GM21786 (cell line): Measurements from ENCODE around the gene POLR3A.
"Not testable (repeated sequence)": the region's sequence is repeated elsewhere in the genome, so short reads cannot be mapped to it uniquely, and the experiment has no call there.

Source experiments
- ATAC-seq: cut with Tn5 transposase; IDR thresholded peaks from one replicate; pipeline ENCODE4 v1.9.1; 2021; ENCODE audit not compliant: unreplicated experiment

Gene POLR3A

DNA sequence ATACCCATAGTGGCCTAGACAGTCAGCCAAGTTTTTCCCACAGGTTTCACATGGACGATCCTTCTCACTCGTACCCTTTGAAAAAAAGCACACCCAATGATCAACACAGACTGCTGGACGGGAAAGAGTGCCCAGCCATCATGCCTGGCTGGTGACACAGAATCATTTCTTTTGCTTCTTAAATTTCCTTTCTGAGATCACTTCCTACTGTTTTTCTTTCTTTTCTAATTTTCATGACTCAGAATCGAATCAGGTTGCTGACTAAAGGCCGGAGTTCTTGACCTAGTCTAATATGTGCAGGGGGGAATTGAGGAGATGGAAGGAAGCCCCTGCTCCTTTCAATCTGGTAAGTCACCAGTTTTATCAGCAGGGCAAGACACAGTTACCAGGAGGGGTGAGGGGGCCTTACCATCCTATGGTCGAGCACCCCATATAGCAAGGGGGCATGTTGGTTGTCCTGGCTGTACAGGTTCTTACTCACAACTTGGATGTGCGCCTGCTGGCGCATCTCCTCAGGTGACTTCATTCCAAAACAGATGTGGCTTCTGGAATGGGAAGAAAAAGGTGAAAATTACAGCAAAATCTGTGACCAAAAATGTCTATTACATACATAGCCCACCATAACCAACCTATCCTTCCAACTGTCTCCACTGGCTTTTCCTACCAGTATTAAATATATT is 3.5 kb downstream of the POLR3A start:
- no peak for ATAC-seq

DNA sequence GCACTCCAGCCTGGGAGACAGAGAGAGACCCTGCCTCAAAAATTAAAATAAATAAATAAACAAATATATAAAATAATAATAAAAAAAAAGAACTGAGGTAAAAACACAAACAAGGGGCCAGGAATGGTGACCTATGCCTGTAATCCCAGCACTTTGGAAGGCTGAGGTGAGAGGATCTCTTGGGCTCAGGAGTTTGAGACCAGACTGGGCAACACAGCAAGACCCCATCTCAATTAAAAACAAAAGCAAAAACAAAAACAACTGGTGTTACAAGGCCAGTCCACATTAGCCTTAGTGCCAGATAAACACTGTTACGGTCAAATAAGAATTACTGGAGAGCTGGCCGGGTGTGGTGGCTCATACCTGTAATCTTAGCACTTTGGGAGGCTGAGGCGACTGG is 5.6 kb downstream of the POLR3A start:
- no peak for ATAC-seq

DNA sequence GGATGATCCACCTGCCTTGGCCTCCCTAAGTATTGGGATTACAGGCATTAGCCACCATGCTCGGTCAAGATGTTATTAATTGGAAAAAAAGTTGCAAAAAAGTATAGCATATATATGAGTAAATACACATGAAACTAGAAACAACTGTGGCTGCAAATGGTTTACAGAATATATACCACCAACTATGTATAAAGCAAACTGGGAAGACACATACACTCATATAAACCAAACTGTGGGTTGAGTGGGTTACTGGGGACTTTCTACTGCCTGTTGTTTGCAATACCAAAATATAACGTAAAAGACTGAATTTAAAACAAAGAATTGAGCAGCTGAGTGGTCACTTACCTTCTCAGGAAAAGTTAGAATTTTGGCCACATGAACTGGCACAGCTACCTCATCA is 8.1 kb downstream of the POLR3A start:
- no peak for ATAC-seq

DNA sequence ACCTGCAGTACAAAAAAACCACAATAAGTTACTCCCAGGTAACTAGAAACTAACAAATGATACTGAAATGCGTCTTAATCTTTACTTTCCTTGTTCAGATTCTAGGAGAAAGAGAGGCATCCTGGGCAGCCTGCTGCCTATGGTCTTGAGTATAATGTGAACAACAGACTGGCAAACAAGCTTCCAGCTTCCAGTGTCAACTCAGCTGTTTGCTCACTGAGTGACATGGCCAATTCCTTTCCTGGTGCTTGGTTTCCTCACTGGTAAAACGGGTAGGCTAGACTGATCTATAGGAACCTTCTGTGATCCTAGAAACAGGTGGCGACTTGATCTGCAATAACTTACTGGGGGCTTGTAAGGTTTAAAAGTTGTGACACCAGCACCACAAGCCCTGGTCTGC is 10.1 kb downstream of the POLR3A start:
- no peak for ATAC-seq

DNA sequence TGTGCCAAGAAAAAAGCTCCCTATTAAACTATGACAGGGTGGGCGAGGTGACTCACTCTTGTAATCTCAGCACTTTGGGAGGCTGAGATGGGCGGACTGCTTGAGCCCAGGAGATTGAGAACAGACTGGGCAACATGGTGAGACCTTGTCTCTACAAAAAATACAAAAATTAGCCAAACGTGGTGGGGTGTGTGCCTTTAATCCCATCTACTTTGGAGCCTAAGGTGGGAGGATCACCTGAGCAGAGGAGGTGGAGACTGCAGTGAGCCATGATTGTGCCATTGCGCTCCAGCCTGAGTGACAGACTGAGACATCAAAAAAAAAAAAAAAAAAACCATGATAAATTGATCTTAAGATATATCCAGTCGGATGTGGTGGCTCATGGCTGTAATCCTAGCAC is 11.5 kb downstream of the POLR3A start:
- ATAC-seq = no peak

DNA sequence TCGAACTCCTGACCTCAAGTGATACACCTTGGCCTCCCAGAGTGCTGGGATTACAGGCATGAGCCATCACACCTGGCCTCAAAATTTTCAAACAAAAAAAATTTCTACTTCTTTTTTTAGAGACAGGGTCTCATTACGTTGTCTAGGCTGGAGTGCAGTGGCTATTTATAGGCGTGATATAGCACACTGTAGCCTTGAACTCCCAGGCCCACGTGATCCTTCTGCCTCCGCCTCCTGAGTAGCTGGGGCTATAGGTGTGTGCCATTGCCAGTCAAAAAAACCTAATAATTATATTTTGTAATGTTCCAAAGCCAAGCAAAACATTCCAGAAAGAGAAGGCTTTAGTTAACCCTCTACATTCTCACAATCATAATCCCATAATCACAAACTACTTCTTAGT is 13.8 kb downstream of the POLR3A start:
- no peak for ATAC-seq

DNA sequence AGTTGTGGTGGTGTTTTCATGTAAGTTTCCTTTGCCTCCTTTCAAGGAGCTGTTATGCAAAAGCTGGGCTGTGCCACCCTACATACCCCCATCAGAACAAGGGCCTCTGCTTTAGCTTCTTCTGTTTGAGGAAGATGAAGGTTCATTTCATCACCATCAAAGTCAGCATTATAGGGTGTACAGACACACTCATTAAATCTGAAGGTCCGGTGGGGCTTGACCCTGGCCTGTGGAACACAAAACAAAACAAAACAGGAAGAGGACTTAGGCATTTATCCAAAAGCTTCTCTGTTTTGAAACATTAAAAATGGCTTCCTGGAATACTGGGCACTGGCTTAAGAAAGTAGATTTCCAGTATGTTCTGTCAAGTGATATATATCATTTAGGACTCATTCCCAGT is 15.8 kb downstream of the POLR3A start:
- ATAC-seq = no peak

DNA sequence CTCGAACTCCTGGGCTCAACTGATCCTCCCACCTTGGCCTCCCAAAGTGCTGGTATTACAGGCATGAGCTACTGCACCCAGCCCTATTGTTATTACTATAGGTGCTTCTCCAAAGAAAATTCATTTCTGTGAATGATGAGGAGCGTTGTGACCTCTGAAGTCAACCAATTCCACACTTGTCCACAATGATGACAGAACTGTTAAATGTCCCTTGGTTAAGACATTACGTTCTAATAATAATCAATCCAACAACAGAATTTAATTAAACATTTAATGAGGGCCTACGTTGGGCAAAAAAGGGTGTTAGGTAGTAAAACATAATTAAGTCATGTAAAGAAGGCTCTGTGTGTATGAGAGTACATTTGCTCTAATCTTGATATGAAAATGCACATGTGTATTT is 18.2 kb downstream of the POLR3A start:
- no peak for ATAC-seq

DNA sequence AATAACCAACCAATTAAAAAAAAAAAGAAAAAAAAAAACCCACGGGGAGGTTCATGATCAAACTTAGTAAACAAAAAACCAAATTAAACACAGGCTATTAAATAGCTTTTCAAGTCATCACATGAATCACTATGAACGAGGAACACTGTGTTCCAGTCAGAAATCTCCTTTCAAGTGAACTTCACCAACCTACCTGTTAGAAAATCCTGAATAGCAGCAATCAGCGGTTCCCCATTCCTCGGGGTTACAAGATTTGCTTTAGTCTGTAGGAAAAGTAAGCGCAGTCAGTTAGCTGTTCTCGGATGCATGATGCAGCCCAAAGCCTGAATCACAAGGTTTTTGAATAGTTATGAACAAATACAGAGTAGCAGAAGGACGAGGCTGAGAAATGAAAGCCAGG is 19.0 kb downstream of the POLR3A start:
- ATAC-seq = no peak

DNA sequence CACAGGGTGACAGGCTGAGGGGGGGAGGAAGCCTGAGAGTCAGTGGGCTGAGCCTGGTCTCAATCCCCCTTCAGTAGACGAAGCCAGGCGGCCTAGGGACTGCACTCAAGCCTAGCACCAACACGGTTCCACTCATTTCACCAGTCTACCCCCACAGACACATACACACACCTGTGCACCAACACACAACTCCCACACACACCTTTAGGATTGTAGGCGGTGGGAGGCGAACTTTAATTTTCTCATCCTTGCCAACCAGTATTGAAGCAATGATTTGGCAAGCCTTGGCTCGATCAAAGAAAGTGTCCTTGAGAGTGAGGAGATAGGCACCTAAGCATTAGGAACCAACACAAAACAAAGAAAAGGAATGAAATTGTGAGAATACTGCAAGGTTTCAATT is 19.7 kb downstream of the POLR3A start:
- no peak for ATAC-seq

DNA sequence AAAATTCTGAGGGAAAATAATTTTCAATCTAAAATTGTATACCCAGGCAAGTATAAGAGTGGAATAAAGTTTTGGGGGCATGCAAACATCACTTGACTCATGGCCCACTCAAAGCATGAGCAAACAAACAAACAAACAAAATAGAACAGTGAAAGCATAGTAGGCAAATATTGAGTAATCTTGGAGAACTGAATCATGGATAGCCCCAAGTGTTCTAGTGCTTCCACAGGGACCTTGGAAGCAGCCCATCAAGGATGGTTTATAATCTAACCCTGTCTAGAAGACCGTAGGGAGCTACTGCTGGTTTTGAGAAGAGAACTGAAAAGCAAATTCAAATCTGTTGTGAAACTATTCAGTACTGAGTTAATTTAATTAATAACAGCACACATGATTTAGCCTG is 22.1 kb downstream of the POLR3A start:
- ATAC-seq = no peak

DNA sequence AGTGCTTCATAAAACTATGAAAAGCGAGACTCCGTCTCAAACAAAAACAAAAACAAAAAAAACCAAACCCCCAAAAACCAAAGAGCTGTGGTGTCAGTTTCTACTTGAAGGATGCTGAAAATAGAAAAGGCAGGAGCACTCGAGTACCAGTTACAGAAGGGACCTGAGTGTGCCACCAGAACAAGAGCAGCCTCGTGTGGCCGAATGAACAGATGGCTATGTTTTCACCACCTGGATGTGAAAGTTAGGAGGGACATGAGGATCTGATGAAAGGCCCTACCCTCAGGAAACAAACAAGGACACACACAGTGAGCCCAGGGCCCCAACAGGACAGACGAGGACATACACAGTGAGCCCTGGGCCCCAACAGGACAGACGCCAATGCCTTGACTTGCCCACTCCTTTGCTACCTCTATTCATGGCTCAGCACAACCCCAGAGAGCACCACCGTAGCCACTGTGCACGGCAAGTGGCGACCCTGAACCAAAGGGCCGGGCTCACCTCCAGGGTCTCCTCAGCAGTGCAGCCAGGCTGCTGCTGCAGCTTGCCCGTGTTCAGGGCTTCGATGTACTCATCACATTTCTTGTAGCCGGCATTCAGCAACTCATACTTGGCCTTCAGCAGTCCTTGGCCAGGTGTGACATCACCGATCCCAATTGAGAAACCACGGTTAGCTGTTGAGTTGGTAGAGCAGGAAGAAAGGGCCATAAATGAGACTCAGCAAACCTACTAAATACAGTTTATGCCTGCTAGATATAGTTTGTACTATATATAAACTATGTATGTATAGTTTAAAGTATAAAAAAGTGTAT is 24.9 kb downstream of the POLR3A start:
- ATAC-seq = no peak

DNA sequence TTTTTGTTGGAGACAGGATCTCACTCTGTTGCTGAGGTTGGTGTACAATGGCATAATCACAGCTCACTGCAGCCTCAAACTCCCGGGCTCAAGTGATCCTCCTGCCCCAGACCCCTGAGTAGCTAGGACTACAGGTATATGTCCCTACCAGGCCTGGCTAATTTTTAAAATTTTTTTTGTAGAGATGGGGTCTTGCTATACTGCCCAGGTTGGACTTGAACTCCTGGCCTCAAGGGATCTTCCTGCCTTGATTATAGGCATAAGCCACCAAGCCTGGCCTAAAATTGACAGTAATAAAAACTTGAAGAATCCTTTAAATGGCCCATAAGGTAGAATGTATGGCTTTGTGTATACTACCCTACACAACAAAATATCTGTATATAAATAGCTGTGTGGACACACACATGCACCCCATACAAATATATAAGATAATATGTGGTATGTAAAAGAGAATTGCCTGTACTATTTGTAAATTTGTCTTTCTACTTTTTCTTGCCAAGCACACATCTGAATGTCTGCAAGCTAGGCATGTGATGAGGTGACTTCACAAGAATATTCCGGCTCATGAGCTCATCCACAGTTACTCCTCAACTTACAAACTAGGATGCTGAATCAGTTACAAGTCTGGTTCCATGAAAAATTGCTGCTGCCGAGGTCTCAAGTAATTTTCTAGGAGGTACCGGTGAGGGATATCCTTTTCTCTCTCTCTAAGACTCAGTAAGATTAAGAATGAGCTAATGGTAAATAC is 26.6 kb downstream of the POLR3A start:
- ATAC-seq = no peak

DNA sequence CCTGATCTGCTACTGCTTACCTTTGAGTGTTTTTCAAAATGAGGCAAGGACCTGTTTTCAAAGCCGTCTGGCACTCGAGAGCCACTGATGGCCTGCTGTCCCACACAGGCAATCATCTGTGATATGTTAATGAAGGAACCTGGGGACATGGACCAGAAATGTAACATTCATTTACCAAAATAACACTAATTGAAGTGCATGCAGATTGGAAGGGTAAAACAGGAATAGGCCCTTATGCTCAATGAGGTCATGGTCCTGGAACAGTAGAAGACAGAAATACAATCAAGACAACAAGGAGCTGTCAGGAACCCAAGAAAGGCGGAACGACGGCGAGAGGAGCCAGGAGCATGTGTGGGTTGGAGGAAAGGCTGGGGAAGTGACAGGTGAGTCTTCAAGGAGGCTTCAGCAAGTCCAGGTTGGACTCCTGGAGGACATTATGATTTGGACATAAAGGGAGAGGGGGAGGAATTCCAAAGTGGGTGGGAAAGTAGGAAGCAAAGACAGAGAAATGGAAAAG is 28.3 kb downstream of the POLR3A start:
- no peak for ATAC-seq

DNA sequence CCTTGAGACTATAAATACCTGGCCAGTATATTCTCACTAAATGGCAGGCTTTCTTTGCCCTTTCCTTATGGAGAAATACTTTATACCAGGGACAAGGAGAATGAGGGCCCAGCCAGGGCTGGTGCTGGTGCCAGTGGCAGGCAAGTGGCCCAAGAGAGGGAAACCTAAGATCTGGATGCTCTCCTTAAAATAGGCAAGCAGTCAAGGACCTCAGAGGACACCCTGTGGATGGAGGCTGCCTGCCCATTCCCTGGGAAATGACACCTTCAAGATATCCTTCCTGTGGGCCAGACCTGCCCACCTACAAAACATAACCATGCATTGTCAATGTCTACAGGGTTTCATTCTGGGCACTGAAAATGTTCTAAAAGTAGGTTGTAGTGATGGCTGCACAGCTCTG is 29.1 kb downstream of the POLR3A start:
- no peak for ATAC-seq

DNA sequence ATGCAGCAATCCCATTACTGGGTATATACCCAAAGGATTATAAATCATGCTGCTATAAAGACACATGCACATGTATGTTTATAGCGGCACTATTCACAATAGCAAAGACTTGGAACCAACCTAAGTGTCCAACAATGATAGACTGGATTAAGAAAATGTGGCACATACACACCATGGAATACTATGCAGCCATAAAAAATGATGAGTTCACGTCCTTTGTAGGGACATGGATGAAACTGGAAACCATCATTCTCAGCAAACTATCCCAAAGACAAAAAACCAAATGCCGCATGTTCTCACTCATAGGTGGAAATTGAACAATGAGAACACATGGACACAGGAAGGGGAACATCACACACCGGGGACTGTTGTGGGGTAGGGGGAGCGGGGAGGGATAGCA is 30.5 kb downstream of the POLR3A start:
- ATAC-seq = not testable (repeated sequence)

DNA sequence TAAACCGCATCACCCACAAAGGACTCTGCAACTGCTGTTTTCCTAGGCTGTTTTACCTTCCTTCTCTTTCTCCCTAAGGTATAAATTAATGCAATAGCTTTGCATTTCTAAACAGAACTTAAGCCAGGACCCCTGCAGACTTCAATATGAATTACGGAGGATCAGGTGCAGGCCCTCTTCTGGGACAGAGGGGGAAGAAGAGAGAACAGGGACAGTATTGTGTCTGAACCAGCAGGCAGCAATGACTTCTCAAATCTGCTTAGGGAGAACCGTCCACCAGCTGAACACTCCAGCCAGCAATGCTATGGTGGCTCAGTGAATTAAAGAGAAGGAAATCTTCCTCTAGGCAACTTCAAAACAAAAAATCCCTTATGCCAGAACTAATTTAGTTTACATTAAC is 35.7 kb downstream of the POLR3A start:
- no peak for ATAC-seq

DNA sequence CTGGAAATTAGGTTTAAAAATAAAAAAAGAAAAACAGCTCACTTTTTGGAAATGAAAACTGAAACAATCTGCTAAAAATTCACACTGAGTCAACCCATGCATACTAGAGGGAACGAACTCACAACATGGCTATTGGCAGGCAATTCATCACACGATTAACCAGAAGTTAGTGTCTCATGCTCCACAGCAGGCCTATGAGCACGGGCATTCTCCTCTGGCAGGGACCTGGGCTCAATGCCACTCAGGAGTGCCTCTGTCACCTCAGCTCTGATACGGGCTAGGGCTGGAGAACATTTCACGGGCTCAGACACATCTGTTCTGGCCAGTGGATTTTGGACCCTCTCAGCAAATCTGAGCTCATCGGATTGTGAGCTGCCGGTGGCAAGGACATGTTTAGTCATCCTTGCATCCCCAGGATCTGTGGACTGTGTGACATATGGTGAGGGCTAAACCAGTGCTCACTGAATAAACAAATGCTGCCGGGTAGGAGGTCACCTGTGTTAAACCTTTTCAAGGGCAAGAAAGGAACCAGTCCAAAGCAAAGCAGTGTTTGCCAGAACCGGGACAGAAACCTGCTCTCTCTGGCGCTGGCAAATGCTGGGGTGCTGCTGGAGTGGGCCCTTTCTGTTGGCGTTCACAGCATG is 40.1 kb downstream of the POLR3A start:
- no peak for ATAC-seq

DNA sequence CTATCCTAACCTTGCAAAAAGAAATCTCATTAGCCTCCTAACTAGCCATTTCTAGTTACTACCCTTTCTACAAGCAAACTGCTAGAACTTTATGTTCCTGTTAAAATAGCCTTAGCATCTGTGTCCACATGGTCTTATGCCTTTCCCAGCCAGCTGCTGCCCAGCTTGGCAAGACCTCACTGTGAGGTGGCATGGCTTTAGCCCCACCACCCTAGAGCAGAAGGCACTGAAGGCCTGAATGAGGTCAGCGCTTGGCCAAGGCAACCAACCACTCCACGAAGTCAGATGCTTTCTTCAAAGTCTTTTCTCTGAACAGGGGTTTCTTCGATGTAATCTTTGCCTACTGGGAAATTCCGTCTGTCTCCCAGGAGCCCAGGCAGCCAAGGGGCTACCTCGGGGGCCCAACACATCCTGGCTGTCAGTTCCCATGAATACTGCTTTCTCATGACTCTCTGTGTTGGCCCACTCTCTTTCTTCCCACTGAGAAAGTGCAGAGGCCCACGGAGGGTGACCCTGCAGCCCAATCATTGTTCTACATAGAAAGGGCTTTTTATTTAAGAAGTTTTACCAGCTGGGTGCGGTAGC is 41.6 kb downstream of the POLR3A start:
- no peak for ATAC-seq

DNA sequence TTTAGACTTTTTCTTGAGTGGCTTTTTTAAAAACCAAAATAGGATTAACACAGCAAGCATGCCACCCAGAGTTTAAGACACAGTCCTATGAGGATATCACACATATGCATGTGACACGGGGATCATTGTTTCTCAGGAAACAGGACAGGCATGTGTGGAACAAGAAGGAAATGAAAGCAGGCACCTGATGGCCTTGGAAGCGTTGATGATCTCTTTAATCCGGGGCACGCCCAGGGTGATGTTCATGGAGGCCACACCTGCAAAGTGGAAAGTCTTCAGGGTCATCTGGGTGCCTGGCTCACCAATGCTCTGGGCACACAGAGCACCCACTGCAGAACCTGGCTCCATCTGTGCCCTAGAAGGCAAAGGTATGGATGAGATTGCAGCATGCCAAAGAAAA is 44.3 kb downstream of the POLR3A start:
- no peak for ATAC-seq
